22Rv1 (cell line): ENCODE measurements around the gene FAM107A.
A peak's percentile ranks its signal among the peaks of the same experiment; 100 is the strongest.

ENCODE experiments used
- H3K27ac ChIP-seq: fragments of 450-650 bp; 2 replicates; pipeline ENCODE4 v1.5.1; 2017
- ZFX ChIP-seq: fragments of 450-650 bp; IDR thresholded peaks from 2 replicates; pipeline ENCODE4 v1.6.1; 2017; ENCODE audit warnings: antibody characterized with exemption, borderline replicate concordance
- TF ChIP-seq, protein P1 (sequence below): fragments of 450-650 bp; IDR thresholded peaks from 2 replicates; pipeline ENCODE4 v1.5.1; 2017; ENCODE audit warnings: mild to moderate bottlenecking

Gene FAM107A

DNA sequence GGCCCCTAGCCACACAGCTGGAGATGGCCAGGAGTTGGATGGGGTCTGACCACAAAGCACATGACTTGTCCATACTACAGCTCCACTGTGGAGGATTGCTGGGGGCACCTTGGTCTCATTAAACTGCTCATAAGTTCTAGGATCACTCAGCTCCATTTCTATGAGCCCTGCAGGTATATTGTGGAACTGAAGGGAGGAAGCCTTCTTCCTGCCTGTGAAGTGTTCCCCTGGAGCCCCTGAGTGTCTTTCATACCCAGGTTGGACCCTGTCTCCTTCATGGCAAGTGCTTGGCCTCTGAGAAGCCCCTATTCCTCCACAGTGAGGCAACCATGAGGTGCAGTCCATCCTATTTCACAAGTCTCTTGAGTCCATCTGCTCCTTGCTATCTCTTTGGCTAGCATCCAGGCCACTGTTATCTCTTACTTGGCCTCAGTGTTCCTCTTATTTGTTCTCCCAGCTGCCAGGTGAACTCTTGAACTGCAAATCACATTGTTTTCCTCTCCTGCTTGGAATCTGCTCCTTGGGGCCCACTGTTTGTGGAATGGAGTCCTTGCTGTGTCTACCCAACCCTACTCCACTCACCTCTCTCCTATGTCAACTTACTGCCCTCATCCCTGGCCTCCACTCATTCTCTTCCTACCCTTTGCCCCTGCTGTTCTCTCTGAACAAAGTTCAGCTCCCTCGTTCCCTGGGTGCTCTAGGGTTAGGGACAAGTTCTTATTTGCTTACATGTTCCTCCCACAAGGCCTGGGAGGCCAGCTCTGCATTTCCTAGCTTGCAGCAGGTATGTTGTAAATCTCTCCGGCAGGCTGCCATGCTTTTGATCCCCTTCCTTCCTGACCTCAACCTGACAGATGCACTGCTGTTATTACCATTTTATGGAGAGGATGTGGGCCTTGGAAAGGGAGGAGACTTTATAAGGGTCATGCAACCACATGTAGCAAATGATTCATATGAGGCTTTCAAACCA, 41.4 kb downstream of the FAM107A start:
- TF ChIP-seq, protein P1, sequence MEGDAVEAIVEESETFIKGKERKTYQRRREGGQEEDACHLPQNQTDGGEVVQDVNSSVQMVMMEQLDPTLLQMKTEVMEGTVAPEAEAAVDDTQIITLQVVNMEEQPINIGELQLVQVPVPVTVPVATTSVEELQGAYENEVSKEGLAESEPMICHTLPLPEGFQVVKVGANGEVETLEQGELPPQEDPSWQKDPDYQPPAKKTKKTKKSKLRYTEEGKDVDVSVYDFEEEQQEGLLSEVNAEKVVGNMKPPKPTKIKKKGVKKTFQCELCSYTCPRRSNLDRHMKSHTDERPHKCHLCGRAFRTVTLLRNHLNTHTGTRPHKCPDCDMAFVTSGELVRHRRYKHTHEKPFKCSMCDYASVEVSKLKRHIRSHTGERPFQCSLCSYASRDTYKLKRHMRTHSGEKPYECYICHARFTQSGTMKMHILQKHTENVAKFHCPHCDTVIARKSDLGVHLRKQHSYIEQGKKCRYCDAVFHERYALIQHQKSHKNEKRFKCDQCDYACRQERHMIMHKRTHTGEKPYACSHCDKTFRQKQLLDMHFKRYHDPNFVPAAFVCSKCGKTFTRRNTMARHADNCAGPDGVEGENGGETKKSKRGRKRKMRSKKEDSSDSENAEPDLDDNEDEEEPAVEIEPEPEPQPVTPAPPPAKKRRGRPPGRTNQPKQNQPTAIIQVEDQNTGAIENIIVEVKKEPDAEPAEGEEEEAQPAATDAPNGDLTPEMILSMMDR, result no peak
- TF ChIP-seq ZFX, result no peak
- H3K27ac ChIP-seq, result no peak overlapping the region

GRCh38 chr3:58534592-58535494, 42.3 kb downstream of the FAM107A start:
- no peak for TF ChIP-seq ZFX
- TF ChIP-seq, protein P1, result no peak
- H3K27ac ChIP-seq, result no peak overlapping the region

GRCh38 chr3:58532794-58533220, 44.4 kb downstream of the FAM107A start:
- no peak for TF ChIP-seq ZFX
- TF ChIP-seq, protein P1, result peak; percentile 95
- H3K27ac ChIP-seq, result no peak overlapping the region

DNA sequence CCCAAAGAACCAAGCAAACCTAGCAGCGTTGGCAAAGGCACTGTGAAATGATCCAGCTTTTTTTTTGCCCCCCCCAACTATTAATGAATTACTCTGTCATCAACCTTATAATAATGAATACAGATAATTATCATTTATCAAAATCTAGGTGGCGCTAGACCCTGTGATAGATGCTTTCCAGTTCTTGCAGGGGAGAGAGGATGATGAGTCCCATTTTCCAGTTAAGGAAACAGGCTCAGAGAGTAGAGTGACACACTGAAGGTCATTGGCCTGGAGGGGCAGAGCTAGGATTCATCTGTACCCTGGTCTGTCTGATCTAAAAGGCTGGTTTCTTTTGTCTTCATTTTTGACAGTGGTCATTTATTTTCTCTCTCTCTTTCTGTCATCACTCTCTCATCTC, 45.2 kb downstream of the FAM107A start:
- TF ChIP-seq ZFX, result no peak
- TF ChIP-seq, protein P1, result no peak
- no peak overlapping the region for H3K27ac ChIP-seq

DNA sequence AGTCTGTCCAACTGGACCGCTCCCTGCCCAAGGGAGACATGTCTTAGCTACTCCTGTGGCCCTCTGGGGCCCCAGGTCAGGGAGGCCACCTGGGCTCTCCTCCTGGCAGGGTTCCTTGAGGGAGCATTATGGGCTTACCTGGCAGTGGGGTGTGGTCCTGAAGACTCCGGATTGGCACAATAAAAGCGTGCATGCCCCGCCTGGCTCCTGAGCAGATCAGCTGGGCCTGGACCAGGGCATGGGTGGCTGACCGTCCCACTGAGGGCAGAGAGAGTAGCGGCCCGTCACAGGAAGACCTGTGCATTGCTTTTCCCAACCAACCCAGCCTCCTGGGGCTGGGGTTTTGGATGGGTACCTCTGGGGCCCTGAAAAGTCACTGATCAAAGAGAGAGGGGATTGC, 45.6 kb downstream of the FAM107A start:
- TF ChIP-seq ZFX, result no peak
- no peak overlapping the region for H3K27ac ChIP-seq

DNA sequence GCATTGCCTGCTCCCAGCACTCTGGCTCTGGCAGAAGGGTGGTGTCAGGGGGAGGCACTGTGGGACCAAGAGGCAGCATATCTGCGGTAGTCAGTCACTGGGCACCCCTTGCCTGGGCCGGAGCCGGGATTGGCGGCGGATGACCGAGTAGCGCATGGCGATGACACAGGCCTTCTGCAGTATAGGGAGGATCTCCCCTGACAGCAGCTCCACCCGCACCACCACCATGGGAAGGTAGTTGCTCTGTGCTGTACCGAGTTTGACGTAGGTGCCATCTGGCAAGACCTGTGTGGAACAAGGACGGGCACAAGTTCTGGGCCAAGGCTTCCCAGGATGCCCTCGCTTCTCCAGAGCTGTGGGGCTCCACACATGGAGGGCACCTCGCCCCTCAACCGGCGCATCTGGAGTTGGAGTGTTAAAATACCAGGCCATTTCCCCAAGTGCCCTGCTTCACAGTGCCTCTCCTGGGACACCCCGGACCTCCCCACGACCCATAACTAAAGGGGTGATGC, 46.8 kb downstream of the FAM107A start:
- TF ChIP-seq ZFX, result no peak
- TF ChIP-seq, protein P1, result no peak
- H3K27ac ChIP-seq, result no peak overlapping the region
